HepG2 (cell line): ENCODE results near the gene ECM1. TPM values are rescaled to one million over a fixed set of nuclear protein-coding genes. Genes with fewer than 3 reads are reported as not detected.
A peak's percentile ranks its signal among the peaks of the same experiment; 100 is the strongest.

Experiments
- AGO2 ChIP-seq: fragments of 200-400 bp; formaldehyde crosslinking; optimal IDR thresholded peaks from 2 replicates; pipeline ENCODE3; 2017; ENCODE audit warnings: mild to moderate bottlenecking, low read depth, low read length, moderate library complexity
- FLYWCH1 ChIP-seq: sonication (generic); formaldehyde crosslinking; IDR thresholded peaks from 2 replicates; pipeline ENCODE4 v1.8.1; 2023; ENCODE audit warnings: mild to moderate bottlenecking, missing genetic modification reagents
- FOXA1 ChIP-seq, 2 experiments: fragments of 450-650 bp in 1 of 2; sonication (generic) in 1 of 2; formaldehyde crosslinking in 1 of 2; IDR thresholded peaks; 2 replicates each; pipeline versions ENCODE4 v1.4.0 to v1.6.1; 2016 to 2020; ENCODE audit warnings: missing genetic modification reagents in 1 of 2
- LCORL ChIP-seq, 2 experiments: fragments of 450-650 bp in 1 of 2; sonication (generic) in 1 of 2; formaldehyde crosslinking in 1 of 2; IDR thresholded peaks; 2 replicates each; pipeline versions ENCODE4 v1.5.0 to v1.6.1; 2017 to 2020; ENCODE audit warnings: antibody characterized with exemption in 1 of 2, missing genetic modification reagents in 1 of 2
- MLLT10 ChIP-seq: sonication (generic); formaldehyde crosslinking; IDR thresholded peaks from 2 replicates; pipeline ENCODE4 v1.4.0; 2020; ENCODE audit warnings: missing genetic modification reagents
- NFATC3 ChIP-seq: sonication (generic); formaldehyde crosslinking; IDR thresholded peaks from 2 replicates; pipeline ENCODE4 v1.5.1; 2020; ENCODE audit warnings: mild to moderate bottlenecking, missing genetic modification reagents
- PCBP1 ChIP-seq: fragments of 200-400 bp; formaldehyde crosslinking; IDR thresholded peaks from 2 replicates; pipeline ENCODE4 v1.6.1; 2017; ENCODE audit warnings: mild to moderate bottlenecking, low read depth, low read length, borderline replicate concordance
- RFX1 ChIP-seq: fragments of 450-650 bp; IDR thresholded peaks from 2 replicates; pipeline ENCODE4 v1.6.1; 2017
- SOX13 ChIP-seq, 3 experiments: fragments of 450-650 bp in 1 of 3; sonication (generic) in 1 of 3; formaldehyde crosslinking in 1 of 3; IDR thresholded peaks in 2 of 3; conservative IDR thresholded peaks in 1 of 3; 2 replicates each; pipeline versions ENCODE4 v1.5.0 to v1.6.1; 2016 to 2020; ENCODE audit warnings: antibody characterized with exemption in 1 of 3, mild to moderate bottlenecking in 1 of 3, missing compliant biosample characterization in 1 of 3, missing genetic modification reagents in 1 of 3, moderate library complexity in 1 of 3
- SOX6 ChIP-seq, 2 experiments: fragments of 450-650 bp in 1 of 2; sonication (generic) in 1 of 2; formaldehyde crosslinking in 1 of 2; IDR thresholded peaks; 2 replicates each; pipeline versions ENCODE4 v1.4.0 to v1.6.1; 2017 to 2020; ENCODE audit warnings: antibody characterized with exemption in 1 of 2, mild to moderate bottlenecking in 1 of 2, missing genetic modification reagents in 1 of 2
- ZNF737 ChIP-seq: sonication (generic); formaldehyde crosslinking; IDR thresholded peaks from 2 replicates; pipeline ENCODE4 v1.5.0; 2020; ENCODE audit warnings: missing genetic modification reagents, mild to moderate bottlenecking, borderline replicate concordance
- ZNF749 ChIP-seq: sonication (generic); formaldehyde crosslinking; IDR thresholded peaks from 2 replicates; pipeline ENCODE4 v1.8.0; 2022; ENCODE audit warnings: mild to moderate bottlenecking, missing genetic modification reagents, moderate library complexity, borderline replicate concordance
- ZNF878 ChIP-seq: sonication (generic); formaldehyde crosslinking; IDR thresholded peaks from 2 replicates; pipeline ENCODE4 v1.8.1; 2023; ENCODE audit warnings: mild to moderate bottlenecking, missing genetic modification reagents, moderate library complexity
- polyA plus RNA-seq, 8 experiments: library from polyadenylated mRNA; depleted of rRNA in 3 of 8; stranded (reverse) in 7 of 8; unstranded in 1 of 8; fragments of >200 nt; fragmentation: Illumina TruSeq in 4 of 8; extraction: Trizol in 4 of 8; gene quantifications; 2 replicates each; pipeline versions ENCODE4 v1.2.1 to v1.2.3, GENCODE V29; 2011 to 2016; ENCODE audit warnings: low read depth in 4 of 8, missing spikeins in 1 of 8, mixed read lengths in 1 of 8; ENCODE audit not compliant: insufficient read depth in 1 of 8
- total RNA-seq, 5 experiments: library from RNA; depleted of rRNA; stranded (reverse); fragments of >200 nt; fragmentation: Illumina TruSeq; extraction: Trizol; gene quantifications; 2 replicates each; pipeline ENCODE4 v1.2.3, GENCODE V29; 2016; ENCODE audit warnings: low read depth in 1 of 5
- TF ChIP-seq, protein P1 (sequence below): IDR thresholded peaks from 2 replicates; pipeline ENCODE4 v1.6.1; 2016; ENCODE audit warnings: low read depth, missing genetic modification reagents, missing compliant biosample characterization

ECM1 gene
- total and polyA plus RNA-seq, 2 of the 13 experiments (the other 11 are each of a cell fraction or from before 2014, with no cell fraction given), result 0.42 to 1.0 TPM

- TF ChIP-seq, protein P1, sequence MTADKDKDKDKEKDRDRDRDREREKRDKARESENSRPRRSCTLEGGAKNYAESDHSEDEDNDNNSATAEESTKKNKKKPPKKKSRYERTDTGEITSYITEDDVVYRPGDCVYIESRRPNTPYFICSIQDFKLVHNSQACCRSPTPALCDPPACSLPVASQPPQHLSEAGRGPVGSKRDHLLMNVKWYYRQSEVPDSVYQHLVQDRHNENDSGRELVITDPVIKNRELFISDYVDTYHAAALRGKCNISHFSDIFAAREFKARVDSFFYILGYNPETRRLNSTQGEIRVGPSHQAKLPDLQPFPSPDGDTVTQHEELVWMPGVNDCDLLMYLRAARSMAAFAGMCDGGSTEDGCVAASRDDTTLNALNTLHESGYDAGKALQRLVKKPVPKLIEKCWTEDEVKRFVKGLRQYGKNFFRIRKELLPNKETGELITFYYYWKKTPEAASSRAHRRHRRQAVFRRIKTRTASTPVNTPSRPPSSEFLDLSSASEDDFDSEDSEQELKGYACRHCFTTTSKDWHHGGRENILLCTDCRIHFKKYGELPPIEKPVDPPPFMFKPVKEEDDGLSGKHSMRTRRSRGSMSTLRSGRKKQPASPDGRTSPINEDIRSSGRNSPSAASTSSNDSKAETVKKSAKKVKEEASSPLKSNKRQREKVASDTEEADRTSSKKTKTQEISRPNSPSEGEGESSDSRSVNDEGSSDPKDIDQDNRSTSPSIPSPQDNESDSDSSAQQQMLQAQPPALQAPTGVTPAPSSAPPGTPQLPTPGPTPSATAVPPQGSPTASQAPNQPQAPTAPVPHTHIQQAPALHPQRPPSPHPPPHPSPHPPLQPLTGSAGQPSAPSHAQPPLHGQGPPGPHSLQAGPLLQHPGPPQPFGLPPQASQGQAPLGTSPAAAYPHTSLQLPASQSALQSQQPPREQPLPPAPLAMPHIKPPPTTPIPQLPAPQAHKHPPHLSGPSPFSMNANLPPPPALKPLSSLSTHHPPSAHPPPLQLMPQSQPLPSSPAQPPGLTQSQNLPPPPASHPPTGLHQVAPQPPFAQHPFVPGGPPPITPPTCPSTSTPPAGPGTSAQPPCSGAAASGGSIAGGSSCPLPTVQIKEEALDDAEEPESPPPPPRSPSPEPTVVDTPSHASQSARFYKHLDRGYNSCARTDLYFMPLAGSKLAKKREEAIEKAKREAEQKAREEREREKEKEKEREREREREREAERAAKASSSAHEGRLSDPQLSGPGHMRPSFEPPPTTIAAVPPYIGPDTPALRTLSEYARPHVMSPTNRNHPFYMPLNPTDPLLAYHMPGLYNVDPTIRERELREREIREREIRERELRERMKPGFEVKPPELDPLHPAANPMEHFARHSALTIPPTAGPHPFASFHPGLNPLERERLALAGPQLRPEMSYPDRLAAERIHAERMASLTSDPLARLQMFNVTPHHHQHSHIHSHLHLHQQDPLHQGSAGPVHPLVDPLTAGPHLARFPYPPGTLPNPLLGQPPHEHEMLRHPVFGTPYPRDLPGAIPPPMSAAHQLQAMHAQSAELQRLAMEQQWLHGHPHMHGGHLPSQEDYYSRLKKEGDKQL (CRISPR knock-in tag), result no peak
- TF ChIP-seq MLLT10, result no peak
- TF ChIP-seq NFATC3 (CRISPR knock-in tag), result no peak
- no peak for TF ChIP-seq ZNF878 (CRISPR knock-in tag)
- no peak for TF ChIP-seq AGO2
- TF ChIP-seq ZNF749 (CRISPR knock-in tag), result no peak
- TF ChIP-seq RFX1, result peak; percentile 54; the same call in 1 of the 2 replicates
- TF ChIP-seq FOXA1 (IDR thresholded peaks at IDR 0.05), result no peak
- TF ChIP-seq FOXA1 (CRISPR knock-in tag; IDR thresholded peaks at IDR 0.05), result peak; percentile 22; the same call in 1 of the 2 replicates
- no peak for TF ChIP-seq LCORL (IDR thresholded peaks at IDR 0.05)
- peak; percentile 90 for TF ChIP-seq LCORL (CRISPR knock-in tag; IDR thresholded peaks at IDR 0.05)
- no peak for TF ChIP-seq FLYWCH1 (CRISPR knock-in tag)
- TF ChIP-seq PCBP1, result no peak
- no peak for TF ChIP-seq ZNF737 (CRISPR knock-in tag)
- no peak for TF ChIP-seq SOX13 (IDR thresholded peaks at IDR 0.05)
- TF ChIP-seq SOX13 (CRISPR knock-in tag; conservative IDR thresholded peaks at IDR 0.05 in 1 of 2, IDR thresholded peaks at IDR 0.05 in 1 of 2), result peak in 1 of 2 experiments; percentile 50; a peak in 2 of 4 replicates
- no peak for TF ChIP-seq SOX6 (IDR thresholded peaks at IDR 0.05)
- TF ChIP-seq SOX6 (CRISPR knock-in tag; IDR thresholded peaks at IDR 0.05), result peak; percentile 38
Measured at GRCh38 chr1:150543500-150544143, 35.7 kb downstream of the ECM1 start (continued).
